Astrocyte (in vitro differentiated cells and primary cell): ENCODE data around the gene ZDHHC11. TPM values are rescaled to one million over a fixed set of nuclear protein-coding genes. Genes with fewer than 3 reads are reported as not detected.
"Not testable (repeated sequence)": the region's sequence is repeated elsewhere in the genome, so short reads cannot be mapped to it uniquely, and the experiment has no call there.

Experiments used
- DNase-seq: peaks from one replicate; pipeline ENCODE4 v3.0.0-alpha.2; 2010; ENCODE audit warnings: low read depth
- FAIRE-seq: peaks from 2 replicates; lab custom pipeline; 2011; peaks lifted over from hg19 to GRCh38; lab: Jason Lieb, UNC
- H2AFZ ChIP-seq: 2 replicates; pipeline ENCODE4 v1.6.0; 2012; ENCODE audit warnings: low read depth, low read length, inconsistent platforms
- H3K27ac ChIP-seq: 2 replicates; pipeline ENCODE4 v1.5.1; 2011; ENCODE audit warnings: low read depth, low read length, inconsistent platforms
- H3K27me3 ChIP-seq: 2 replicates; pipeline ENCODE4 v1.6.0; 2011; ENCODE audit warnings: low read length, inconsistent platforms; ENCODE audit not compliant: insufficient read depth
- H3K36me3 ChIP-seq: 2 replicates; pipeline ENCODE4 v1.5.1; 2011; ENCODE audit warnings: low read length, inconsistent platforms; ENCODE audit not compliant: insufficient read depth
- H3K4me1 ChIP-seq: 2 replicates; pipeline ENCODE4 v1.5.1; 2011; ENCODE audit warnings: low read length, inconsistent platforms; ENCODE audit not compliant: insufficient read depth
- H3K4me2 ChIP-seq: 2 replicates; pipeline ENCODE4 v1.6.0; 2012; ENCODE audit warnings: low read length, inconsistent platforms
- H3K4me3 ChIP-seq: 2 replicates; pipeline ENCODE4 v1.5.1; 2011; ENCODE audit warnings: low read depth, mild to moderate bottlenecking, low read length, inconsistent platforms; ENCODE audit not compliant: insufficient read depth
- H3K79me2 ChIP-seq: 2 replicates; pipeline ENCODE4 v1.6.0; 2012; ENCODE audit warnings: mild to moderate bottlenecking, low read length, inconsistent platforms; ENCODE audit not compliant: insufficient read depth
- H3K9ac ChIP-seq: 2 replicates; pipeline ENCODE4 v1.6.0; 2012; ENCODE audit warnings: mild to moderate bottlenecking, low read length, inconsistent platforms
- H3K9me3 ChIP-seq: 2 replicates; pipeline ENCODE4 v1.5.1; 2012; ENCODE audit warnings: low read depth, mild to moderate bottlenecking, low read length, inconsistent platforms; ENCODE audit not compliant: insufficient read depth
- H4K20me1 ChIP-seq: 2 replicates; pipeline ENCODE4 v1.6.0; 2012; ENCODE audit warnings: low read length, inconsistent platforms; ENCODE audit not compliant: insufficient read depth
- H3K27ac Mint-ChIP-seq: one replicate; pipeline ENCODE4 v1.8.0; 2021; ENCODE audit warnings: mild to moderate bottlenecking, mixed read lengths; ENCODE audit not compliant: unreplicated experiment
- H3K27me3 Mint-ChIP-seq: one replicate; pipeline ENCODE4 v1.8.0; 2021; ENCODE audit warnings: low read depth, mixed read lengths; ENCODE audit not compliant: unreplicated experiment
- H3K36me3 Mint-ChIP-seq: one replicate; pipeline ENCODE4 v1.8.0; 2021; ENCODE audit warnings: low read depth, mixed read lengths; ENCODE audit not compliant: unreplicated experiment
- H3K4me1 Mint-ChIP-seq: one replicate; pipeline ENCODE4 v1.8.0; 2021; ENCODE audit warnings: low read depth, mixed read lengths; ENCODE audit not compliant: unreplicated experiment
- H3K4me3 Mint-ChIP-seq: one replicate; pipeline ENCODE4 v1.8.0; 2021; ENCODE audit warnings: mild to moderate bottlenecking, moderate library complexity, mixed read lengths; ENCODE audit not compliant: unreplicated experiment
- H3K9me3 Mint-ChIP-seq: one replicate; pipeline ENCODE4 v1.8.0; 2021; ENCODE audit warnings: mild to moderate bottlenecking, mixed read lengths; ENCODE audit not compliant: unreplicated experiment
- CTCF ChIP-seq: IDR thresholded peaks from 2 replicates; pipeline ENCODE4 v1.5.1; 2011; ENCODE audit warnings: low read depth, mild to moderate bottlenecking, inconsistent platforms, low read length, moderate library complexity; ENCODE audit not compliant: insufficient read depth
- EZH2 ChIP-seq: IDR thresholded peaks from 2 replicates; pipeline ENCODE4 v1.6.1; 2012; ENCODE audit warnings: mild to moderate bottlenecking, low read length, inconsistent platforms; ENCODE audit not compliant: insufficient read depth
- total RNA-seq: library from RNA; stranded (reverse); gene quantifications from 2 replicates; pipeline ENCODE4 v1.2.1, GENCODE V29; 2021

ZDHHC11 gene
- total RNA-seq, 1 donor from 2014 or later = 15.9 TPM

- no peaks in the 10 kb centered on the region for H3K36me3 Mint-ChIP-seq
- no peak overlapping the region for H3K9ac ChIP-seq
- no peaks in the 10 kb centered on the region for H3K4me1 Mint-ChIP-seq
- H3K27me3 ChIP-seq = no peaks in the 10 kb centered on the region
- H3K79me2 ChIP-seq = no peaks in the 10 kb centered on the region
- H3K9me3 ChIP-seq = no peaks in the 10 kb centered on the region
- H3K27ac ChIP-seq = no peak overlapping the region
- H4K20me1 ChIP-seq = no peaks in the 10 kb centered on the region
- H3K4me3 ChIP-seq = no peak overlapping the region
- DNase-seq (no peak), FAIRE-seq (no peak)
- H3K4me2 ChIP-seq = no peak overlapping the region
- peaks cover 11% of the 10 kb centered on the region for H3K27me3 Mint-ChIP-seq
- no peak overlapping the region for H3K4me3 Mint-ChIP-seq
- H3K9me3 Mint-ChIP-seq = no peaks in the 10 kb centered on the region
- no peaks in the 10 kb centered on the region for H3K36me3 ChIP-seq
- H2AFZ ChIP-seq = no peak overlapping the region
- H3K4me1 ChIP-seq = no peaks in the 10 kb centered on the region
- TF ChIP-seq CTCF (no peak), EZH2 (no peak)
- H3K27ac Mint-ChIP-seq = no peak overlapping the region
These were observed 99.3 kb downstream of the ZDHHC11 start for GRCh38 chr5:751496-751895.

GRCh38 chr5:750226-750625 lies 100.6 kb downstream of the ZDHHC11 start:
- H3K79me2 ChIP-seq, H3K36me3 ChIP-seq, H3K36me3 Mint-ChIP-seq, H3K4me3 ChIP-seq, H3K27me3 ChIP-seq, H3K27ac ChIP-seq, H3K4me1 ChIP-seq, H3K4me2 ChIP-seq, H3K9me3 Mint-ChIP-seq, H3K4me1 Mint-ChIP-seq, DNase-seq, H3K4me3 Mint-ChIP-seq, FAIRE-seq, H2AFZ ChIP-seq, H3K9me3 ChIP-seq, H4K20me1 ChIP-seq, H3K27me3 Mint-ChIP-seq, H3K27ac Mint-ChIP-seq, H3K9ac ChIP-seq: not testable (repeated sequence)

GRCh38 chr5:749101-749670 lies 101.6 kb downstream of the ZDHHC11 start:
- no peaks in the 10 kb centered on the region for H3K4me1 Mint-ChIP-seq
- Histone ChIP-seq H3K4me3 (no peak overlapping the region), H3K9me3 (no peaks in the 10 kb centered on the region), H3K27me3 (no peaks in the 10 kb centered on the region), H2AFZ (no peak overlapping the region), H3K27ac (no peak overlapping the region), H3K79me2 (no peaks in the 10 kb centered on the region), H3K36me3 (no peaks in the 10 kb centered on the region), H3K9ac (no peak overlapping the region), H3K4me1 (no peaks in the 10 kb centered on the region), H4K20me1 (no peaks in the 10 kb centered on the region), H3K4me2 (no peak overlapping the region)
- FAIRE-seq (no peak), DNase-seq (no peak)
- no peaks in the 10 kb centered on the region for H3K9me3 Mint-ChIP-seq
- H3K27me3 Mint-ChIP-seq = peaks cover 6% of the 10 kb centered on the region
- H3K27ac Mint-ChIP-seq = no peak overlapping the region
- H3K36me3 Mint-ChIP-seq = no peaks in the 10 kb centered on the region
- no peak for TF ChIP-seq EZH2
- no peak for TF ChIP-seq CTCF
- H3K4me3 Mint-ChIP-seq = no peak overlapping the region

DNA sequence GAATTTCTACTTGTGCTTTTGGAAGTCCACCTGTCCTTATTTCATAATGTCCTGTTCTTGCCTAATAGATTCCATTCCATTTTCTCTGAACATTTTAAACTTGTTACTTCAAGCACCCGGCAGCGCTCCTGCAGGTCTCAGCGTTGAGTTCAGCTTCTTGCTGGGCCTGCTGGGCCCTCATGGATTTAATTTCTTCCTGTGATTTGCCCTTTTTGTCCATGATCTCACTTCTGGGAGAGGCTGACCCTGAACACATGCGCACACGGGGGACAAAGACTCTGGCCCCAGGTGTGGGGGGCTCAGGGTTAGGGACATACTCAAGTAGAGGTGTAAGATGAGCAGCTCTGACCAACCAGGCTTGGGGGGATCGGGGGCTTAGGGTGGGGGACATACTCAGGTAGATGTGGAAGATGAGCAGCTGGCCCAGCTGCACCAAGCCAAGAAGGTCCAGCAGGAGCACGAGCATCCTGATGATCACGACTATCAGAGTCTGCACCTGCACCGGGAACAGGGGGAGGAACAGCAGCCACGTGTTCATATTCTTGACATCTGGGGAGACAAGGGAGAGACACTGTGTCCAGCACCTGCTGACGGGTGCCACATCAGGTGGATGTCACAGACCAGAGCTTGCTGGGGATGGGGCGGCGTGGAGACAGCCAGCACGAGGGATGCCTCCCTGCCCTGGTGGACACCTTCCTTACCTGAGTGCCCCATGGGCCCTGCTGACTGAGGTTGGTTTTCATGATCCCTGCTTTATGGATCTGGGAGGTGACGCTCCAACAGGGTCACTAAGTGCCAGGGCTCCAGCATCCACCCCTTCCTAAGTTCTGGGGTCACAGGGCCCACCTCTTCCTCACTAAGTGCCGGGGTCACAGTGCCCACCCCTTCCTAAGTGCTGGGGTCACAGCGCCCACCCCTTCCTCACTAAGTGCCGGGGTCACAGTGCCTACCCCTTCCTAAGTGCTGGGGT lies 102.5 kb downstream of the ZDHHC11 start:
- H3K27ac Mint-ChIP-seq, H3K36me3 Mint-ChIP-seq, H3K4me3 Mint-ChIP-seq, H3K4me1 ChIP-seq, H3K27ac ChIP-seq, H3K9me3 Mint-ChIP-seq, H3K27me3 Mint-ChIP-seq, H3K36me3 ChIP-seq, FAIRE-seq, H3K27me3 ChIP-seq, H4K20me1 ChIP-seq, H3K9ac ChIP-seq, H3K9me3 ChIP-seq, H3K4me1 Mint-ChIP-seq, H3K4me2 ChIP-seq, H3K4me3 ChIP-seq, H3K79me2 ChIP-seq, H2AFZ ChIP-seq, DNase-seq: not testable (repeated sequence)
